ENCODE data around the gene CUX1.

CUX1 gene

DNA sequence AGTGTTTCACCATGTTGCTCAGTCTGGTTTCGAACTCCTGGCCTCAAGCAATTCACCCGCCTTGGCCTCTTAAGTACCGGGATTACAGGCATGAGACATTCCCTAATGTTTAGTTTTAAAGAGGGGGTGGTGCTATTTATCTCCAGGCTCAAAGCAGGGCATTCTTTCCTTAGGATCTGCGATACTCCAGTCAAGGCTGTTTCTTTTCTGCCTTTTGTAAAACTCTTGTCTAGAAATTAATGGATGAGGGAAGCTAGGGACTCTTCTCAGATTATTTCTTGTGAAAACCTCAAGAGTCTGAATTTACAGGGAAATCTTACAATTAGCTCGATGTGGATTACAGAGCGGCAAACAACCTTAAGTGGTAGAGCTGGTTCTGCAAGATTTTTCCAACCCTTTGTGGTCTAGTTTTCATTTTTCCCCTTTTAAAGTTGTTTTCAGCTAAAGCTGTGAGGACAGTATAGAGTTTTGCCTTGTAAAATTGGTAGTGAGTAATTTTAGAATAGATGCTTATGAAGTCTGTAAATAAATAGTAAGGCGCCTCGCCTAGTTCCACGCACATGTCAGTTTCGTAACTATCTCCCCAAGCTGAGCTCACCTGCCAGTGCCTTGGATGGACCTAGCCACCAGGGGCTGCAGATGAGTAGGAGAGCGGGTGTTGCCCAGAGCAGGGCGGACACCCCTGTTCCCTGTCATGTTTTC is 53.1 kb downstream of the CUX1 start:
- in situ Hi-C loops (cut with HindIII; ENCODE audit: low sequenced_read_pairs): no loop called here
- no peak overlapping the region for H3K4me3 ChIP-seq (ENCODE audit: low read depth, low read length)
- no peak for DNase-seq (ENCODE audit: low read depth, low spot score)
- TF ChIP-seq, protein P1, sequence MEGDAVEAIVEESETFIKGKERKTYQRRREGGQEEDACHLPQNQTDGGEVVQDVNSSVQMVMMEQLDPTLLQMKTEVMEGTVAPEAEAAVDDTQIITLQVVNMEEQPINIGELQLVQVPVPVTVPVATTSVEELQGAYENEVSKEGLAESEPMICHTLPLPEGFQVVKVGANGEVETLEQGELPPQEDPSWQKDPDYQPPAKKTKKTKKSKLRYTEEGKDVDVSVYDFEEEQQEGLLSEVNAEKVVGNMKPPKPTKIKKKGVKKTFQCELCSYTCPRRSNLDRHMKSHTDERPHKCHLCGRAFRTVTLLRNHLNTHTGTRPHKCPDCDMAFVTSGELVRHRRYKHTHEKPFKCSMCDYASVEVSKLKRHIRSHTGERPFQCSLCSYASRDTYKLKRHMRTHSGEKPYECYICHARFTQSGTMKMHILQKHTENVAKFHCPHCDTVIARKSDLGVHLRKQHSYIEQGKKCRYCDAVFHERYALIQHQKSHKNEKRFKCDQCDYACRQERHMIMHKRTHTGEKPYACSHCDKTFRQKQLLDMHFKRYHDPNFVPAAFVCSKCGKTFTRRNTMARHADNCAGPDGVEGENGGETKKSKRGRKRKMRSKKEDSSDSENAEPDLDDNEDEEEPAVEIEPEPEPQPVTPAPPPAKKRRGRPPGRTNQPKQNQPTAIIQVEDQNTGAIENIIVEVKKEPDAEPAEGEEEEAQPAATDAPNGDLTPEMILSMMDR (IDR thresholded peaks at IDR 0.05; ENCODE audit: low read depth, low read length): peak; percentile 29

GRCh38 chr7:101871351-101871750 is 53.9 kb downstream of the CUX1 start:
- DNase-seq (ENCODE audit: low read depth, low spot score): no peak
- in situ Hi-C loops (cut with HindIII; ENCODE audit: low sequenced_read_pairs): no loop called here
- TF ChIP-seq, protein P1 (IDR thresholded peaks at IDR 0.05; ENCODE audit: low read depth, low read length): no peak
- H3K4me3 ChIP-seq (ENCODE audit: low read depth, low read length): no peak overlapping the region

DNA sequence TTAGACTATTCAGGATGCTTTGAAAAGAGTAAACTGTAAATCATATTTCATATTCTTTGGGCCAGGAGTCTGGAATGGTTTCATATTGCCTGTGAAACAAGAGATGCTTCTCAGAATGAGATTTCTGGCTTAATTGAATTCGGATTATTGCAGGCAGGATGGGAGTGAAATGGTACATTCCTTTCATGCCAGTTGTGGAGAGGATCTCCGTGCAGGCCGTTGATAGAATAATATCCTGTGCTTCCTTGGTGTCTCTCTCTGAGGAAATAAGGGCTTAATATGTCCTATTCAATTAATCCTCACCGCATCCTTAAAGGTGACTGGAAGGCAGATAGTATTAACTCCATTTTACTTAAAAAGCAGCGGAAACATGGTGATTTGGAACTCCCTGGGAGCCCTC is 56.6 kb downstream of the CUX1 start:
- no peak overlapping the region for H3K4me3 ChIP-seq (ENCODE audit: low read depth, low read length)
- DNase-seq (ENCODE audit: low read depth, low spot score): no peak
- TF ChIP-seq, protein P1 (IDR thresholded peaks at IDR 0.05; ENCODE audit: low read depth, low read length): no peak
- in situ Hi-C loops (cut with HindIII; ENCODE audit: low sequenced_read_pairs): no loop called here

- TF ChIP-seq, protein P1 (IDR thresholded peaks at IDR 0.05; ENCODE audit: low read depth, low read length): no peak
- in situ Hi-C loops (cut with HindIII; ENCODE audit: low sequenced_read_pairs): no loop called here
- DNase-seq (ENCODE audit: low read depth, low spot score): no peak
- no peak overlapping the region for H3K4me3 ChIP-seq (ENCODE audit: low read depth, low read length)
Observed at GRCh38 chr7:101875283-101875846, 57.9 kb downstream of the CUX1 start.

- no peak overlapping the region for H3K4me3 ChIP-seq (ENCODE audit: low read depth, low read length)
- in situ Hi-C loops (cut with HindIII; ENCODE audit: low sequenced_read_pairs): no loop called here
- TF ChIP-seq, protein P1 (IDR thresholded peaks at IDR 0.05; ENCODE audit: low read depth, low read length): no peak
- no peak for DNase-seq (ENCODE audit: low read depth, low spot score)
Observed at GRCh38 chr7:101877882-101878591, 60.6 kb downstream of the CUX1 start.

- no peak overlapping the region for H3K4me3 ChIP-seq (ENCODE audit: low read depth, low read length)
- in situ Hi-C loops (cut with HindIII; ENCODE audit: low sequenced_read_pairs): no loop called here
- TF ChIP-seq, protein P1 (IDR thresholded peaks at IDR 0.05; ENCODE audit: low read depth, low read length): no peak
- no peak for DNase-seq (ENCODE audit: low read depth, low spot score)
Observed at GRCh38 chr7:101878938-101879337, 61.5 kb downstream of the CUX1 start.
